ENCODE measurements around the gene SLC52A3. TPM values are rescaled to one million over a fixed set of nuclear protein-coding genes. Genes with fewer than 3 reads are reported as not detected.
"Not testable (repeated sequence)": the region's sequence is repeated elsewhere in the genome, so short reads cannot be mapped to it uniquely, and the experiment has no call there.

Gene SLC52A3
- total RNA-seq, 1 donor from 2014 or later, result not detected

GRCh38 chr20:726160-726559 lies 42.1 kb downstream of the SLC52A3 start:
- no peak for DNase-seq

GRCh38 chr20:725491-725890 lies 42.8 kb downstream of the SLC52A3 start:
- DNase-seq, result no peak

- not testable (repeated sequence) for DNase-seq
Observed at GRCh38 chr20:724797-725196, 43.5 kb downstream of the SLC52A3 start.

GRCh38 chr20:723756-724155 lies 44.5 kb downstream of the SLC52A3 start:
- DNase-seq, result no peak

- DNase-seq, result no peak
Observed at GRCh38 chr20:722822-723644, 45.3 kb downstream of the SLC52A3 start.

- no peak for DNase-seq
Observed at GRCh38 chr20:721876-722275, 46.4 kb downstream of the SLC52A3 start.

- DNase-seq, result no peak
Observed at GRCh38 chr20:719816-720215, 48.5 kb downstream of the SLC52A3 start.

- no peak for DNase-seq
Observed at GRCh38 chr20:719068-719467, 49.2 kb downstream of the SLC52A3 start.

GRCh38 chr20:717832-718231 lies 50.5 kb downstream of the SLC52A3 start:
- DNase-seq, result no peak

GRCh38 chr20:717271-717670 lies 51.0 kb downstream of the SLC52A3 start:
- DNase-seq, result no peak

GRCh38 chr20:714453-714852 lies 53.8 kb downstream of the SLC52A3 start:
- DNase-seq, result no peak

- DNase-seq, result no peak
Observed at GRCh38 chr20:711576-711975, 56.7 kb downstream of the SLC52A3 start.

GRCh38 chr20:710780-711450 lies 57.4 kb downstream of the SLC52A3 start:
- DNase-seq, result no peak

Other genes with a start within 250 kb of the SLC52A3 start
- gene CSNK2A1, start 224.7 kb downstream of the SLC52A3 start, total RNA-seq, result 187 TPM
- 0.47 TPM for gene TCF15, start 158.2 kb downstream of the SLC52A3 start, total RNA-seq
- gene SRXN1, start 115.3 kb downstream of the SLC52A3 start, total RNA-seq, result 11.5 TPM
- gene SCRT2, start 92.7 kb downstream of the SLC52A3 start, total RNA-seq, result 2.0 TPM
- gene FAM110A, start 65.2 kb upstream of the SLC52A3 start, total RNA-seq, result 6.7 TPM
- not detected for gene ANGPT4, start 147.8 kb upstream of the SLC52A3 start, total RNA-seq
- gene RSPO4, start 233.8 kb upstream of the SLC52A3 start, total RNA-seq, result not detected

Measured in occipital lobe (tissue), 2 donors.